HG02981 (cell line): ENCODE results near the gene MYO1D.
"Not testable (repeated sequence)": the region's sequence is repeated elsewhere in the genome, so short reads cannot be mapped to it uniquely, and the experiment has no call there.

Experiments
- ATAC-seq: cut with Tn5 transposase; IDR thresholded peaks from one replicate; pipeline ENCODE4 v1.9.1; 2021; ENCODE audit warnings: mild to moderate bottlenecking, moderate library complexity; ENCODE audit not compliant: unreplicated experiment

Gene MYO1D

DNA sequence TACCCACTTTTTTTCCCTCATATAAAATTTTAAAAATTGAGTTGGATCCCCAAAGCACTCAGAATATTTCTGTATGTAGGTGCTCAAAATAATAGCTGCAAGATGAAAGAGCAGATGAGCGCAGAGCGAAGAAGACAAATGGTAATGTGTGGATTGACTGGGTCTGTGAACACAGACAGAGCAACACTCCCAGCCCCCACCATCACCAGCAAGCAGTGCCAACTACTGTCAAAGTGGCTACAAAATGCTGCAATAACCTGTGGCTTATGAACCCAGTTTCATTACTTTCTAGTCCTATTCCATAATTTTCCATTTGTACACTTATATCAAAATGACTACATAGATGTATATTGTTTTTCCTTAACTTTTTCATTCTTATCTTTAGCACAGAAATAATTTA lies 137.2 kb downstream of the MYO1D start:
- ATAC-seq, result no peak

DNA sequence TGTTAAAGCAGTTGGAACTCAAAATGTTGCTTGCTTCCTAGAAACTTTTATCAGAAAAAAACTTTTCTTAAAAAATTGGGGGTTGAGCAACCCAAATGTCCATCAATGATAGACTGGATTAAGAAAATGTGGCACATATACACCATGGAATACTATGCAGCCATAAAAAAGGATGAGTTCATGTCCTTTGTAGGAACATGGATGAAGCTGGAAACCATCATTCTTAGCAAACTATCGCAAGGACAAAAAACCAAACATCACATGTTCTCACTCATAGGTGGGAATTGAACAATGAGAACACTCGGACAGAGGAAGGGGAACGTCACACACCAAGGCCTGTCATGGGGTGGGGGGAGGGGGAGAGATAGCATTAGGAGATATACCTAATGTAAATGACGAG lies 137.8 kb downstream of the MYO1D start:
- ATAC-seq, result not testable (repeated sequence)

DNA sequence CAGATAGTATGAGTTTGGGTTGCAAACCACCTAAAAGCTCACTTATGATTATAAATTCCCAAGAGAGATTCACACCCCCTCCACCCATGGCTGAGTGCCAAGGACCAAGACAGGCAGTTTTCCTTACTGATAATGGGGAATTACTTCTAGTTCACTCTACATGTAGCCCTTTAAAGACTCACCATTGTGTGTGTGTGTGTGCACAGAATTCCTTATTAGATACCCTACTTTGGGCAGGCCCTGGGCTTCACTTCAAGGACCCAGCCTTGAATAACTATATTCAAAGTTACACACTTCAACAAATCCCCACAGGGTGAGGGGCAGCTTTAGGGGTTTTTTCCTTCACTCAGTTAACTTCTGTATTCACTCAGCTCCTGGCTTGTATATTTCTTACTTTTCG lies 143.5 kb downstream of the MYO1D start:
- no peak for ATAC-seq

DNA sequence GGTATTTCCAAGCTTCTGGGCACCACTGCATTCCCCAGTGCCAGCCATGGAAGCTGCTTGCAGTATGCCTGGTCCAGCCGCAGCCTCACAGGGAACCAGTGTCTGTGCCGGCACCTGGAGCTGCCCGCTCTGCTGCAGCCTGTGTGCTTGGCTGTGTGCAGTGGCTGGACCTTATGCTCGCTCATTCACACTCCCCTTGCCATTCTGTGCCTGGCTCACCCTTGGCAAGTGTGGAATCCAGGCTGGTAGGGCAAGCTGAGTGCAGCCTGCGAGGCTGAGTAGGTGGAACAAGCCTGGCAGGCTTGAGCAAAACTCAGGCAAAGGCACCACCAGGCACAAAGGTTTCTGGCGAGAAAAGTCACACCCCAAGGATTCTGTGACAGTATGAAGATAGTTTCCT lies 144.0 kb downstream of the MYO1D start:
- ATAC-seq, result no peak

DNA sequence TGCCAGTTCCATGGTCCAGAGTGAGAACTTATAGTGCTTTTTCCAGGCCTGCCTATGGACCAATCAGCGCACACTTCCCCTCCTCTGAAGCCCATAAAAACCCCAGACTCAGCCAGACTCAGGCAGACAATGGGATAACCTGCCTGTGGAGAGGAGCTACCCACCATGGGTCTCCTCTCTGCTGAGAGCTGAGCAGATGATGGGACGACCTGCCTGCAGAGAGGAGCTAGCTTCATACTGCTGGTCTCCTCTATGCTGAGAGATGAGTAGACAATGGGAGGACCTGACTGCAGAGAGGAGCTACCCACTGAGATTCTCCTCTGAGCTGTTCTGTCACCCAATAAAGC lies 144.7 kb downstream of the MYO1D start:
- ATAC-seq, result no peak

DNA sequence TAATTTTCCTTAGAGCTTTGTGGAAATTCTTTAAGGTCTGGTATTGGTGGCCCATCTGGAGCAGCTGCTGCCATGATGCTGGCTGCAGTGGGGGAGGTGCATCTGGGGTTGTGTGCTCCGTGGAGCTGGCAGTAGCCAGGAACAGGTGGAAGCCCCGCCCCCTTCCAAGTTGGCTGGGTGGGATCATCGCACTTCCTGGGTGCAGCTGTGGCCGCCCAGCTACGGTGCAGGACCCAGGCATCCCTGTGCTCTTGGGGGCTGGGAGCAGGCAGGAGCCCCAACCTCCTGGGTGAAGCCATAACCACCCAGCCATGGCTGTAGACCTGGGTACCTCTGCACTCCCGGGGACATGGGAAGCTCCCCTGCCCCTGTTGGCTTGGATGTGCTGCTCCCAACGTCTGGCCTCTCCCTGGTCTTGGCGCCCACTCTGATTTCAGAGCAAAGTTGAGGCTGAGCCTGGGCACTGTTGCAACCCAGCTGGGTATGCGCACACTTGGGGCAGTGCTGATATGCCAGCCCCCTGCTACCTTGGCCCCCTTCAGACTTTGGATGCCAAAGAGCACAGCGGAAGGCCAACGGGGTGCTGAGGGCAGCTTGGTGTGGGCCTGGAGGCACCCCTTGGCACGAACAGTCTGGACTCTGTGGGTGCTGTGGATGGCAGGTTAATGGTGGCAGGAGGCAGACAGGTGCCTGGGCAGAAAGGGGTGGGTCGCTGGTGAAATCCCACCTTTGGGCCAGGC lies 145.2 kb downstream of the MYO1D start:
- no peak for ATAC-seq

DNA sequence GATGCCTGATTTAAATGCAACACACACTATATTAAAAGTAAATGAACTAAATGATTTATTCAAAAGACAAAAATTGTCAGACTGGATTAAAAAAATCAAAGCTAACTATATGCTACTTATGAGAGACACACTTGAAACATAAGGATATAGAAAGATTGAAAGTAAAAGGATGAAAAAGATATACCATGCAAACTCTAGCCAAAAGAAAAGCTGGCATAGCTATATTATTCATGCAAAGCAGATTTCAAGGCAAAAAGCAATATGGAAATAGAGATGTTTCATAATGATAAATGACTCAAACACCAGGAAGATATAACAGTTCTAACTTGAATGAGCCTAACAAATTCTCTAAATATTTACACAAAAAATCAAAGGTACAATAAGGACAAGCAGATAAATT lies 149.2 kb downstream of the MYO1D start:
- no peak for ATAC-seq

DNA sequence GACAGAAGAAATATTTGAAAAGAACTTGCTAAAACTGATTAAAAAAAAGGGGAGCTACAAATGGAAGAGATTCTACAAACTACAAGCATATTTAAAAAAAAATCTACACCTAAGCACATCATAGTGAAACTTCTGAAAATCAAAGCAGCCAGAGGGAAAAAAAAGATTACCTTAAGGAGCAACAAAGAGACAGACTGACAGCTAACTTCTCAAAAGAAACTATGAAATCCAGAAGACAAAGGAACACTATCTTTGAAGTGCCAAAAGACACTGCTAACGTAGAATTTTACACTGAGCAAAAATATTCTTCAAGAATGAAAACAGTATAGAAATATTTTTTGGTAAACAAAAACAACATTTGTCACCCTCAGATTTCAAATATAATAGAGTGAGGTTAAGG lies 151.2 kb downstream of the MYO1D start:
- ATAC-seq, result no peak

DNA sequence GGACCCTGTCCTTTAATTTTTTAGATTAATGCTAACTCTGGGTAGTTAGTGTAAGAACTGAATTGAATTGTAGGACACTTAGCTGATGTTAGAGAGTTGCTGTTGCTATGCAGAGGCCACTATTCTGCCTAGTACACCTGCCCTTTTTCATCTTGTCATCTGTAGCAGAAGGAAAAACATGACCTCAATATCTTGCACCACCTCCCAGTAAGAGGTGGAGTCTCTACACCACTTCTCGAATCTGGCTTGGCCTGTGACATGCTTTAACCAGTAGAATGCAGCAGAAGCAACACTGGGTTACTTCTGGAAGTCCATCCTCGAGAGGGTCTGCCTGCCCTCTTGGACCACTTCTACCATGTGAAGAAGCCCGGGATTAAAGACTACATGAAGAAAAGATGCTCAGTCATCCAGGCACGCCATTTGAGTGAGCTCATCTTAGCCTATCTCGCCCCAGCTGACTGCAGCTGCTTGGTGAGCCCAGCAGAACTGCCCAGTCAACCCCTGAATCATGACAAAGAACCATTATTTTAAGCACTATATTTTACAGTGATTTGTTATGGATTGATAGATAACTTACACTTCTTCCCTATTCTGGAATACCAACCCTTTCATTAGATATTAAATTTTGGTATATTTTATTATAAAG lies 153.5 kb downstream of the MYO1D start:
- no peak for ATAC-seq

DNA sequence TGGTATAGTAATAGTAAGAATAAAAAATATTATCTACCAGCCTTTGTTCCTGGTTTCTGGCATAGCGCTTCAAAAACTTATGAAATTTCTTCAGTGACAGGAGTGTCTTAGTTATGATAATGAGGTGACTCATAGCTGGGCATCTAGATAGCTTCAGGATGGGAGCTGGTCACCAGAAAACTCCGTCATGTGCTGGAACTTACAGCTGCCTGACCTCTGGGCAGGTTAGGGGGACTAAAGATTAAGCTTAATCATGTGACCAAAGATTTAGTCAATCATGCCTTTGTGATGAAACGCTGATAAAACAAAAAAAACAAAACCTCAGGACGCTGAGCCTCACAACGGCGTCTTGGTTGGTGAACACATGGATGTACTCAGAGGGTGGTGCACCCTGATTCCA lies 154.2 kb downstream of the MYO1D start:
- no peak for ATAC-seq

DNA sequence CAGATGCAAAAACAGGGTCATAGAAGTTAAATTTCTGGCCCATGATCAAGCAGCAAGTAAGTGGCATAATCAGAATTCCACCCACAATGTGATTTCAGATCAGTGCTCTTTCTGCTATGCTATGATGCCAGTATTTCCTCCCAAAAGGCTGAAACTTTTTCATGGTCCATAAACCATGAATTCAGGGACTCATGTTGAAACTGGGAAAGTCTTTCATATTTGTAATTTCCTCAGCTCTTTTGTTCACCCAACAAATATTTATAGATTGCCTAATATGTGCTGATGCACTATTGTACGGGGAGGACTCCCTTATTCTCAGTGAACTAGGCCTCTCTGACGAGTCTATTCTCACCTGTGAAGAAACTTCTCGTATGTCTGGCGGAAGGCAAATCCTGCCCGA lies 156.3 kb downstream of the MYO1D start:
- ATAC-seq, result no peak

DNA sequence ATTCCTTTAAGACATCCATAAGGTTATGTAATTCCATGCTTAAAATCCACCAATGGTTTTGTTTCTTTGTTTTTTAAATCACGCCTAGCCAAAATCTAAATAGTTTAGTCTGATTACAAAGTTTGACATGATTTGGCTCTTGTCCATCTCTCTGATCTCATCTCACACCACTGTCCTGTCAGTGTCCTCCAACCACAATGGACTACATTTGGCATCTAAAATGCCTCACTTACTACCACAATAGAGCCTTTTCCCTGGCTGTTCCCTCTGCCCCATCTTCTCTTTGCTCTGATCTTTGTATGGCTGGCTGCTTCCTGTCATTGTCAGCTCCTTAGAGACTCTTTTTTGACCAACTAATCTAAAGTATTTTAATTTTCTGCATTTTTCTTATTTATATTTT lies 157.2 kb downstream of the MYO1D start:
- ATAC-seq, result no peak

DNA sequence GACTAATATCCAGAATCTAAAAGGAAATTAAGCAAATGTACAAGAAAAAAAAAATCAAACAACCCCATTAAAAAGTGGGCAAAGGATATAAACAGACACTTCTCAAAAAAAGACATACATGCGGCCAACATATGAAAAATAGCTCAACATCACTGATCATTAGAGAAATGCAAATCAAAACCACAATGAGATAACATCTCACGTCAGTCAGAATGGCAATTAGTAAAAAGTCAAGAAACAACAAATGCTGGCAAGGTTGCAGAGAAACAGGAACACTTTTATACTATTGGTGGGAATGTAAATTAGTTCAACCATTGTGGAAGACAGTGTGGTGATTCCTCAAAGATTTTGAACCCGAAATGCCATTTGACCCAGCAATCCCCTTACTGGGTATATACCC lies 162.0 kb downstream of the MYO1D start:
- not testable (repeated sequence) for ATAC-seq

DNA sequence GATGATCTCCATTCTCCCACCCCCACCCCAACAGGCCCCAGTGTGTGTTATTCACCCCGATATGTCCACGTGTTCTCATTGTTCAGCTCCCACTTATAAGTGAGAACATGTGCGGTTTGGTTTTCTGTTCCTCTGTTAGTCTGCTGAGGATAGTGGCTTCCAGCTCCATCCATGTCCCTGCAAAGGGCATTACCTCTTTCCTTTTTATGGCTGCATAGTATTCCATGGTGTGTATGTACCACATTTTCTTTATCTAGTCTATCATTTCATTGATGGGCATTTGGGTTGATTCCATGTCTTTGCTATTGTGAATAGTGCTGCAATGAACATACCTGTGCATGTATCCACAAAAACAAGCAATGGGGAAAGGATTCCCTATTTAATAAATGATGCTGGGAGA lies 162.7 kb downstream of the MYO1D start:
- ATAC-seq, result not testable (repeated sequence)

DNA sequence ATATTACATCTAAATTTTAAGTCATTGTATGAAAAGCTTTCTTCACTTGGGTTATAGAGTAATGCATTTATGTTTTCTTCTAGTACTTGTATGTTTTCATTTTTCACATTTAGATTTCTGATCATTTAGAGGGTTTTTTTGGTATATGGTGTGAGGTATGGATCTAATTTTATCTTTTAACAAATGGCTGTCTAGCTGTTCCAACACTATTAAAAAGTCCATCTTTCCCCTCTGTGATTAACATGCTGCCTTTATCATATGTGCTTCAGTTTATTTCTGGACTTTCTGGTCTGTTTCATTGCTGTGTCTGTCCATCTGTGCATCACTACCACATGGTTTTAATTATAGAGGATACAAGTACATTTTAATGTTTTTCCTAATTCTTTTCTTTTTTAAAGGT lies 163.8 kb downstream of the MYO1D start:
- ATAC-seq, result no peak

DNA sequence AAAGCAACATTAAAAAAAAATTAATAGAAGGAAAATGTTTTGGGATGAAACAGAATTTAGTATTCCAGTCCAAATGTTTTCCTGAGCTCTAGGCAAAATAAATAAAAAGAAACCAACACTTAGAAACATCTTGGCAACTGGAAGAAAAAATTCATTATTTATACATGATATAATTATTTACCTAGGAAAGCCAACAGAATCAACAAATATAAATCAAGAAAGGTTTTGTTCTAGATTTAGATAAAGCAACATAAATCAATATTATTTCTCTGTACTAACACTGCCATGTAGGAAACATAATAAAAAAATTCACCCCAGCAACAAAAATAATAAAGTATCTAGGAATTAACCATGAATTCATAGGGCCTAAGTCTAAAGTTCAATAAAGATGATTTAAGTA lies 167.4 kb downstream of the MYO1D start:
- no peak for ATAC-seq

DNA sequence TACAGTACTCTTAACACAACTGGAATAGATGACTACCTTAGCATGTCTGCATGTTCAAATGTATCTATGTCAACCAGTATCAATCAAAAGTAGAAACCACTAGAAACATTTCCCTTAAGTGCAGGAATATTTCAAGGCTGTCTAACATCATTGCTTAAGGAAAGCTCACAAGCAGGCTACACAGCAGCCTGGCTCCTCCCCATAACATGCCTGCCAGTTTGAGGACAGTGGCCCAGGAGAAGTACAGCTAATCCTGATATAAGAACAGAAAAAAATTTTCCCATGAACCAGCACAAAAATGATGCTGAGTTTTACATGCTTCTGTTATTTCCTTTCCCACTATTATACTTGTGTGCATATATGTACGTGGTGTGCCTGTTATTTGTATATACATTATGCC lies 175.1 kb downstream of the MYO1D start:
- no peak for ATAC-seq

DNA sequence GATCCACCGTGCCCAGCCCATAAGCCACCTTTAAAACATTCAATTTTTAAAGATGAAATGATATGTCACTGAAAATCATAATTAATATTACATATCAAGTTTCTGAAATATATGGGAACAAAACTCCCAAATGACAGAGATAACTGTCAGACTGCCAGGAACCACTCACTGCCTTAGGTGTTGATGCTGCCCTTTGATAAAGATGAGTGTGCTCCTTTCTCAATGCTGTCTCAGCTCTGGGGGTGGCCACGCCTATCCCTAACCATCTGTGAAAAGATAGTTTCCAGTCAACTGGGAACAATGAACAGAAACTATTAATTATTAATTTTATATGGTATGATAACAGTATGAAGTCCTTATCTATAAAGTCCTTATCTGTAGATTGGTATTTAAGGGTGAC lies 177.7 kb downstream of the MYO1D start:
- no peak for ATAC-seq

DNA sequence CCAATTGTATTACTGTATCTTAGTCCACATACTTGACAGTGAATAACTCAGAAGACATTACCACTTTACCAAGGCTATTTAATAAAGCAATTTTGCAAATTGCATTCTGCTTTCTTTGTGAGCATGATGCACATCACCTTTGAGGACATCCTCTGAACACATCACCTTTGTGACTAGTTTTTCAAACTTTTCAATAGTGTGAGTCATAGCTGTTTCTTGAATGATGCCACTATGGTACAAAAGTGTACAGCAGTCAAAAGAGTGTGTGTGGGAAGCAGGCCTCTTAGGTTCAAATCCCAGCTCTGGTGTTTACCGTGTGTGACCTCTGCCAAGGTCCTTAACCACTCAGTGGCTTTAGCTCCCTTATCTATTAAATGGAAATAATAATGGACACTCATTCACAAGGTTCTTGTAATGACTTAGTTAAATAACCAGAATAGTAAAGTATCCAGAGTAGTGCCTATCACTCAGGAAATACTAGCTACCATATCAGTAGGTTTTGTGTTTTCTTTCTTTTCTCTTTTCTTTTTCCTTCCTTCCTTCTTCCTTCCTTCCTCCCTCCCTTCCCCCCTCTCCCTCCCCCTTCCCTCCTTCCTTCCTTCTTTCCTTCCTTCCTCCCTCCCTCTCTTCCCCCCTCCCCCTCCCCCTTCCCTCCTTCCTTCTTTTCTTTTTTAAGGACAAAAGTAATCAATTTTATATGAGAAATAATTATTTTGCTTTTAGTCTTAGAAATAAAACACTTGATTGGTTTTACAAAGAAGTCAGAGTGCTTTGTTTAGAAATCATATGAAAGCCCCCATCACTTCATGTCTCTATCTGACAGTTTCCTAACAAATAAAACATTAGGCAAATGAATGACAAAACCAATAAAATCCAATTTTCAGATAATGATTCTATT lies 178.9 kb downstream of the MYO1D start:
- ATAC-seq, result no peak

DNA sequence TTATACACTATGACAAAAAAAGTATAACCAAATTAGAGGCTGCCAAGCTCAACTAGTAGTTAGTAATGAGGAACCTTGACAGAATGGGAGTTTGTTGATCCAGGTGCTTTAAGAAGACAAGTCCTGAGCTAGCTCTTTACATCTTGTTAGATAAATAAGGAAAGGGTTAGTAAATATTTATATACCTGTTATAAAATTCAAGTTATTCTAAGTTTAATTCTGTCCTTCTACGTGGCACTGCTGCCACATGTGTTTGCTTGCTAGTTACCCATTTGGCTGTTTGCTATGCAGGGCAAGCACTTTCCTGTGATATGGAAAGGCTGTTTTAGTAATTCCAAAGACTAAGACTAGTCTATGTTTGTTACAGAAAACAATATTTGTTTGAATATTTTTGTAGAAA lies 180.5 kb downstream of the MYO1D start:
- no peak for ATAC-seq

DNA sequence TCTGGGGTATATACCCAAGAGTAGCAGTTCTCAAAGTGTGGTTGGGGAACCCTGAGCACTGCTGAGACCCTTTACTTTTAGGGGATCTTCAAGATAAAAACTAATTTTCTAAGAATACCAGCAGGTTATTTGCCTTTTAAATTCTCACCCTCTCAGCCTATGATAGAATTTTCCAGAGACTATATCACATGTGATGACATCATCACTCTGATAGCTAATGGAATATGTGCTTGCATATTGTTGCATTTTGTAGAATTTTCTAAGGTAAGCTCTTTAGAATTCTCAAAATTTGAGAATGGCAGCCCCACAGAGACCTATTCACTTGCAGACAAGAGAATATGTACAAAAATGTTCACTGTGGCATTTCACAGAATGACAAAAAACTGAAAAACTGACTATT lies 181.1 kb downstream of the MYO1D start:
- no peak for ATAC-seq
